ENCODE measurements around the gene ZBTB48.
"Not testable (repeated sequence)": the region's sequence is repeated elsewhere in the genome, so short reads cannot be mapped to it uniquely, and the experiment has no call there.

Gene ZBTB48

GRCh38 chr1:6635910-6636760 lies 56.3 kb downstream of the ZBTB48 start:
- ATAC-seq (no peak), DNase-seq (no peak)

- DNase-seq, ATAC-seq: not testable (repeated sequence)
These were observed 57.0 kb downstream of the ZBTB48 start for GRCh38 chr1:6636778-6637177.

GRCh38 chr1:6637770-6638169 lies 58.0 kb downstream of the ZBTB48 start:
- DNase-seq: no peak

GRCh38 chr1:6638226-6638625 lies 58.4 kb downstream of the ZBTB48 start:
- DNase-seq (no peak), ATAC-seq (no peak)

More at GRCh38 chr1:6637770-6638169, 58.0 kb downstream of the ZBTB48 start:
- no peak for ATAC-seq

All from stimulated activated naive CD8-positive, alpha-beta T cell treated with anti-CD3 and anti-CD28 coated beads, Interleukin-15, Interleukin-2, amounts not matched to agents 100 U/mL and 50 U/mL, for 24 hours (primary cell).